ENCODE data around the gene CACNA2D1. TPM values are rescaled to one million over a fixed set of nuclear protein-coding genes. Genes with fewer than 3 reads are reported as not detected.

CACNA2D1 gene
- total RNA-seq, 1 donor from 2014 or later, result not detected

GRCh38 chr7:81937091-81937490 is 506.5 kb downstream of the CACNA2D1 start:
- ChIA-PET POLR2A (no interaction called here), CTCF (no interaction called here)

GRCh38 chr7:81934596-81935301 is 508.8 kb downstream of the CACNA2D1 start:
- no peak for TF ChIP-seq CTCF (IDR thresholded peaks at IDR 0.05)
- H3K4me3 Mint-ChIP-seq, result no peak overlapping the region
- ATAC-seq (ENCODE audit: low read depth) (no peak), DNase-seq (no peak)
- H3K27ac Mint-ChIP-seq, result no peak overlapping the region
- CTCF ChIA-PET, result no interaction called here
- intact Hi-C loops (cut with micrococcal nuclease), result no loop called here
- no peaks in the 10 kb centered on the region for H3K36me3 Mint-ChIP-seq (ENCODE audit: low read depth)
- H3K9me3 Mint-ChIP-seq, result no peaks in the 10 kb centered on the region
- no peaks in the 10 kb centered on the region for H3K4me1 Mint-ChIP-seq
- H3K27me3 Mint-ChIP-seq, result no peaks in the 10 kb centered on the region
- POLR2A ChIA-PET, result no interaction called here

More at GRCh38 chr7:81937091-81937490, 506.5 kb downstream of the CACNA2D1 start:
- DNase-seq (no peak), ATAC-seq (ENCODE audit: low read depth) (no peak)
- H3K36me3 Mint-ChIP-seq (ENCODE audit: low read depth), result no peaks in the 10 kb centered on the region
- intact Hi-C loops (cut with micrococcal nuclease), result no loop called here
- H3K27ac Mint-ChIP-seq, result no peak overlapping the region
- no peaks in the 10 kb centered on the region for H3K4me1 Mint-ChIP-seq
- TF ChIP-seq CTCF (IDR thresholded peaks at IDR 0.05), result no peak
- no peak overlapping the region for H3K4me3 Mint-ChIP-seq
- no peaks in the 10 kb centered on the region for H3K27me3 Mint-ChIP-seq
- no peaks in the 10 kb centered on the region for H3K9me3 Mint-ChIP-seq

- H3K4me1 Mint-ChIP-seq, result no peaks in the 10 kb centered on the region
- H3K4me3 Mint-ChIP-seq, result no peak overlapping the region
- ChIA-PET CTCF (no interaction called here), POLR2A (no interaction called here)
- no peak for TF ChIP-seq CTCF (IDR thresholded peaks at IDR 0.05)
- intact Hi-C loops (cut with micrococcal nuclease), result no loop called here
- no peaks in the 10 kb centered on the region for H3K9me3 Mint-ChIP-seq
- H3K27ac Mint-ChIP-seq, result no peak overlapping the region
- no peak for ATAC-seq (ENCODE audit: low read depth)
- no peak for DNase-seq
- H3K36me3 Mint-ChIP-seq (ENCODE audit: low read depth), result no peaks in the 10 kb centered on the region
- H3K27me3 Mint-ChIP-seq, result no peaks in the 10 kb centered on the region
Observed at GRCh38 chr7:81932936-81933335, 510.6 kb downstream of the CACNA2D1 start.

GRCh38 chr7:81929386-81929785 is 514.2 kb downstream of the CACNA2D1 start:
- Mint-ChIP-seq H3K4me1 (no peaks in the 10 kb centered on the region), H3K4me3 (no peak overlapping the region), H3K27me3 (no peaks in the 10 kb centered on the region), H3K9me3 (no peaks in the 10 kb centered on the region), H3K27ac (no peak overlapping the region), H3K36me3 (ENCODE audit: low read depth) (no peaks in the 10 kb centered on the region)
- intact Hi-C loops (cut with micrococcal nuclease), result no loop called here
- ChIA-PET POLR2A (no interaction called here), CTCF (no interaction called here)
- ATAC-seq (ENCODE audit: low read depth) (no peak), DNase-seq (no peak)
- TF ChIP-seq CTCF (IDR thresholded peaks at IDR 0.05), result no peak

- Mint-ChIP-seq H3K27me3 (no peaks in the 10 kb centered on the region), H3K27ac (no peak overlapping the region), H3K4me1 (no peaks in the 10 kb centered on the region), H3K4me3 (no peak overlapping the region), H3K9me3 (no peaks in the 10 kb centered on the region), H3K36me3 (ENCODE audit: low read depth) (no peaks in the 10 kb centered on the region)
- intact Hi-C loops (cut with micrococcal nuclease), result no loop called here
- ATAC-seq (ENCODE audit: low read depth), result no peak
- DNase-seq, result no peak
- no peak for TF ChIP-seq CTCF (IDR thresholded peaks at IDR 0.05)
- CTCF ChIA-PET, result no interaction called here
- POLR2A ChIA-PET, result no interaction called here
Observed at GRCh38 chr7:81926154-81926553, 517.4 kb downstream of the CACNA2D1 start.
